Mesendoderm (in vitro differentiated cells): ENCODE data around the gene ERC2.
A peak's percentile ranks its signal among the peaks of the same experiment; 100 is the strongest.

Experiments
- DNase-seq: peaks from one replicate; pipeline ENCODE4 v3.0.0; 2013
- H2AK5ac ChIP-seq: 2 replicates; pipeline ENCODE4 v1.6.1; 2013; ENCODE audit warnings: low read length, inconsistent platforms
- H2BK120ac ChIP-seq: 2 replicates; pipeline ENCODE4 v1.6.1; 2013; ENCODE audit warnings: low read depth, mild to moderate bottlenecking, low read length, moderate library complexity, mixed read lengths
- H2BK15ac ChIP-seq: replicated peaks from 2 replicates; pipeline ENCODE4 v1.6.1; 2013; ENCODE audit warnings: low read depth, mild to moderate bottlenecking, moderate library complexity
- H2BK5ac ChIP-seq: 2 replicates; pipeline ENCODE4 v1.6.1; 2013; ENCODE audit warnings: low read length, inconsistent platforms
- H3K18ac ChIP-seq: 2 replicates; pipeline ENCODE4 v1.6.1; 2013; ENCODE audit warnings: mild to moderate bottlenecking, low read length, mixed read lengths
- H3K23ac ChIP-seq: one replicate; pipeline ENCODE4 v1.6.1; 2013; ENCODE audit warnings: low read length
- H3K27ac ChIP-seq: 2 replicates; pipeline ENCODE4 v1.5.1; 2013; ENCODE audit warnings: low read depth, mild to moderate bottlenecking, inconsistent platforms, low read length, moderate library complexity
- H3K27me3 ChIP-seq: 2 replicates; pipeline ENCODE4 v1.6.1; 2013; ENCODE audit warnings: low read length, control low read depth, mild to moderate bottlenecking, inconsistent platforms; ENCODE audit not compliant: insufficient read depth, poor library complexity
- H3K36me3 ChIP-seq: 2 replicates; pipeline ENCODE4 v1.6.1; 2013; ENCODE audit warnings: low read length, inconsistent platforms; ENCODE audit not compliant: control insufficient read depth, insufficient read depth
- H3K4ac ChIP-seq: one replicate; pipeline ENCODE4 v1.6.1; 2013; ENCODE audit warnings: low read depth, mild to moderate bottlenecking, low read length, moderate library complexity
- H3K4me1 ChIP-seq: 2 replicates; pipeline ENCODE4 v1.6.1; 2013; ENCODE audit warnings: low read depth, low read length, inconsistent platforms; ENCODE audit not compliant: control insufficient read depth
- H3K4me2 ChIP-seq: 2 replicates; pipeline ENCODE4 v1.6.1; 2013; ENCODE audit warnings: low read length
- H3K4me3 ChIP-seq: 2 replicates; pipeline ENCODE4 v1.5.1; 2013; ENCODE audit warnings: mild to moderate bottlenecking, low read length
- H3K56ac ChIP-seq: one replicate; pipeline ENCODE4 v1.6.1; 2013; ENCODE audit warnings: low read length
- H3K79me1 ChIP-seq: 2 replicates; pipeline ENCODE4 v1.6.1; 2013; ENCODE audit warnings: low read length, inconsistent platforms
- H3K79me2 ChIP-seq: 2 replicates; pipeline ENCODE4 v1.6.1; 2013; ENCODE audit warnings: mild to moderate bottlenecking, low read length; ENCODE audit not compliant: control insufficient read depth, insufficient read depth
- H3K9ac ChIP-seq: 2 replicates; pipeline ENCODE4 v1.6.1; 2013; ENCODE audit warnings: low read length, inconsistent platforms
- H4K5ac ChIP-seq: one replicate; pipeline ENCODE4 v1.6.1; 2013; ENCODE audit warnings: low read length
- H4K8ac ChIP-seq: one replicate; pipeline ENCODE4 v1.6.1; 2013; ENCODE audit warnings: low read depth, mild to moderate bottlenecking, control low read depth, low read length, moderate library complexity
- WGBS: extraction: QIAGEN DNeasy Blood & Tissue Kit; methylation state at CpG from one replicate; pipeline ENCODE4 v1.1.7; 2013; ENCODE audit warnings: low lambda C conversion rate, missing lambda C conversion rate; ENCODE audit not compliant: insufficient coverage; ENCODE audit errors: extremely low coverage; 5-methylcytosine and 5-hydroxymethylcytosine counted together

Gene ERC2

GRCh38 chr3:55906896-55907295 lies 561.4 kb downstream of the ERC2 start:
- Histone ChIP-seq H4K8ac (no peak overlapping the region), H3K56ac (no peak overlapping the region)

GRCh38 chr3:55904716-55905115 lies 563.6 kb downstream of the ERC2 start:
- H4K5ac ChIP-seq = no peak overlapping the region
- H3K9ac ChIP-seq = no peak overlapping the region
- no peaks in the 10 kb centered on the region for H3K27me3 ChIP-seq
- no peak overlapping the region for H3K56ac ChIP-seq
- no peak overlapping the region for H3K4me3 ChIP-seq
- no peaks in the 10 kb centered on the region for H3K79me1 ChIP-seq
- no peak overlapping the region for H2BK120ac ChIP-seq
- H2AK5ac ChIP-seq = no peak overlapping the region
- no peak overlapping the region for H2BK15ac ChIP-seq
- H3K27ac ChIP-seq = no peak overlapping the region
- H4K8ac ChIP-seq = no peak overlapping the region
- no peaks in the 10 kb centered on the region for H3K79me2 ChIP-seq
- no CpG with 5 or more reads among the region's 6 CpGs for WGBS
- no peaks in the 10 kb centered on the region for H3K36me3 ChIP-seq
- H2BK5ac ChIP-seq = no peak overlapping the region
- DNase-seq = no peak
- no peak overlapping the region for H3K23ac ChIP-seq
- no peak overlapping the region for H3K4me2 ChIP-seq
- H3K4me1 ChIP-seq = no peaks in the 10 kb centered on the region
- H3K18ac ChIP-seq = no peak overlapping the region
- H3K4ac ChIP-seq = no peak overlapping the region

More at GRCh38 chr3:55906896-55907295, 561.4 kb downstream of the ERC2 start:
- no peak overlapping the region for H3K9ac ChIP-seq
- no peak overlapping the region for H3K27ac ChIP-seq
- no peaks in the 10 kb centered on the region for H3K36me3 ChIP-seq
- no peaks in the 10 kb centered on the region for H3K4me1 ChIP-seq
- H3K23ac ChIP-seq = no peak overlapping the region
- H3K79me2 ChIP-seq = no peaks in the 10 kb centered on the region
- no peaks in the 10 kb centered on the region for H3K27me3 ChIP-seq
- no peak overlapping the region for H2BK5ac ChIP-seq
- no peak overlapping the region for H2BK15ac ChIP-seq
- H3K4me3 ChIP-seq = no peak overlapping the region
- no peaks in the 10 kb centered on the region for H3K79me1 ChIP-seq
- H2BK120ac ChIP-seq = no peak overlapping the region
- H3K18ac ChIP-seq = no peak overlapping the region
- H3K4me2 ChIP-seq = no peak overlapping the region
- H2AK5ac ChIP-seq = no peak overlapping the region
- DNase-seq = no peak
- H4K5ac ChIP-seq = no peak overlapping the region
- no CpG with 5 or more reads among the region's 3 CpGs for WGBS
- H3K4ac ChIP-seq = no peak overlapping the region

DNA sequence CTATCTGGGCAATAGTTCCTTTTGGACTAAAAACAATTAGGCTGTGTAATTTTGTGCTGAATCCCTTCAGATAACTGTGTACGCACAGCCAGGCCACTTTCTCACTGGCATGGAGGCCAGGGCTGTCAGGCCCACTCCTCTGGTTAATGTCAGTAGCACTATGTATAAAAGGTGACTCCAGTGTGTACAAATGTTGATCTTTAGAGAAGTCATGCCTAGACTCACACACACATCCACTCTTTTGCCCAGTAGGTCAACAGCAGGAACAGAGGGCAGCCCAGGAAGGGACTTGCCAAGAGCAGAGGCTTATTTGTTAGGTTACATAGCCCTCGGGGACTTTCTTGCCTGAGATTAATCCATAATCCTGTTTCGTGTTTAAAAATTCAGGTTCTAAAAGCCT lies 564.6 kb downstream of the ERC2 start:
- H3K27me3 ChIP-seq = no peaks in the 10 kb centered on the region
- H3K79me1 ChIP-seq = no peaks in the 10 kb centered on the region
- no peak overlapping the region for H2AK5ac ChIP-seq
- H2BK15ac ChIP-seq = no peak overlapping the region
- no peak overlapping the region for H2BK5ac ChIP-seq
- no peaks in the 10 kb centered on the region for H3K4me1 ChIP-seq
- H3K23ac ChIP-seq = no peak overlapping the region
- no peak overlapping the region for H4K8ac ChIP-seq
- H3K36me3 ChIP-seq = no peaks in the 10 kb centered on the region
- H3K18ac ChIP-seq = no peak overlapping the region
- no peak overlapping the region for H3K56ac ChIP-seq
- H3K4me3 ChIP-seq = no peak overlapping the region
- H2BK120ac ChIP-seq = no peak overlapping the region
- H3K4ac ChIP-seq = no peak overlapping the region
- no peak overlapping the region for H3K27ac ChIP-seq
- no peaks in the 10 kb centered on the region for H3K79me2 ChIP-seq
- no peak overlapping the region for H3K4me2 ChIP-seq
- no peak overlapping the region for H3K9ac ChIP-seq
- no CpG with 5 or more reads among the region's 3 CpGs for WGBS
- no peak for DNase-seq
- H4K5ac ChIP-seq = no peak overlapping the region

GRCh38 chr3:55902221-55902900 lies 565.9 kb downstream of the ERC2 start:
- Histone ChIP-seq H2AK5ac (no peak overlapping the region), H3K27ac (no peak overlapping the region), H4K8ac (no peak overlapping the region), H3K23ac (no peak overlapping the region), H3K4me1 (peaks cover under 1% of the 10 kb centered on the region), H3K79me2 (no peaks in the 10 kb centered on the region), H3K56ac (no peak overlapping the region), H2BK5ac (no peak overlapping the region), H3K4me3 (no peak overlapping the region), H3K27me3 (no peaks in the 10 kb centered on the region), H3K18ac (no peak overlapping the region), H3K4me2 (no peak overlapping the region), H2BK120ac (no peak overlapping the region), H3K4ac (no peak overlapping the region), H3K9ac (no peak overlapping the region), H2BK15ac (no peak overlapping the region), H3K36me3 (no peaks in the 10 kb centered on the region), H4K5ac (no peak overlapping the region), H3K79me1 (no peaks in the 10 kb centered on the region)
- DNase-seq = no peak
- no CpG with 5 or more reads among the region's 14 CpGs for WGBS

- H3K4me1 ChIP-seq = peaks cover 2% of the 10 kb centered on the region
- no peaks in the 10 kb centered on the region for H3K79me1 ChIP-seq
- H3K18ac ChIP-seq = no peak overlapping the region
- no peak overlapping the region for H2BK120ac ChIP-seq
- peak; percentile 54 for DNase-seq
- H4K5ac ChIP-seq = no peak overlapping the region
- H3K27ac ChIP-seq = no peak overlapping the region
- no peak overlapping the region for H2AK5ac ChIP-seq
- H2BK5ac ChIP-seq = no peak overlapping the region
- H3K9ac ChIP-seq = no peak overlapping the region
- no peak overlapping the region for H3K4ac ChIP-seq
- H3K4me2 ChIP-seq = no peak overlapping the region
- no peak overlapping the region for H4K8ac ChIP-seq
- H3K56ac ChIP-seq = no peak overlapping the region
- no peaks in the 10 kb centered on the region for H3K27me3 ChIP-seq
- no peak overlapping the region for H3K4me3 ChIP-seq
- H3K23ac ChIP-seq = no peak overlapping the region
- H3K79me2 ChIP-seq = no peaks in the 10 kb centered on the region
- no CpG with 5 or more reads among the region's 3 CpGs for WGBS
- H2BK15ac ChIP-seq = no peak overlapping the region
- no peaks in the 10 kb centered on the region for H3K36me3 ChIP-seq
Measured at GRCh38 chr3:55899887-55900286, 568.4 kb downstream of the ERC2 start.
